Breast epithelium (tissue), 4 donors: ENCODE results near the gene LHFPL2. TPM values are rescaled to one million over a fixed set of nuclear protein-coding genes. Genes with fewer than 3 reads are reported as not detected.
A peak's percentile ranks its signal among the peaks of the same experiment; 100 is the strongest.

ENCODE experiments used
- DNase-seq, 2 donors: peaks; one replicate each; pipeline ENCODE4 v3.0.0-alpha.2; 2019; ENCODE audit warnings: low spot score in 2 of 2
- H3K27ac ChIP-seq, 2 donors: fragments of 200-600 bp; sonication (generic) in 1 of 2; one replicate each; pipeline ENCODE4 v1.5.1; 2016 to 2019; ENCODE audit warnings: mild to moderate bottlenecking in 1 of 2
- H3K27me3 ChIP-seq, 2 donors: fragments of 200-600 bp; sonication (generic) in 1 of 2; one replicate each; pipeline versions ENCODE4 v1.5.1 to v1.6.0; 2017 to 2019; ENCODE audit warnings: control low read depth in 1 of 2, mild to moderate bottlenecking in 1 of 2
- H3K36me3 ChIP-seq: fragments of 200-600 bp; one replicate; pipeline ENCODE4 v1.5.1; 2019
- H3K4me1 ChIP-seq, 2 donors: fragments of 200-600 bp; sonication (generic); one replicate each; pipeline ENCODE4 v1.5.1; 2016 to 2019; ENCODE audit warnings: control low read depth in 1 of 2
- H3K4me3 ChIP-seq, 3 donors: fragments of 200-600 bp; sonication (generic); 1 replicate in 2 of 3; 2 replicates in 1 of 3; pipeline ENCODE4 v1.5.1; 2016 to 2019; ENCODE audit warnings: mild to moderate bottlenecking in 3 of 3, moderate library complexity in 2 of 3
- H3K9me3 ChIP-seq, 2 donors: fragments of 200-600 bp; sonication (generic) in 1 of 2; one replicate each; pipeline ENCODE4 v1.5.1; 2016 to 2019; ENCODE audit warnings: control low read depth in 1 of 2
- CTCF ChIP-seq, 3 donors: fragments of 450-650 bp; IDR thresholded peaks; one replicate each; pipeline ENCODE4 v1.5.1; 2016 to 2017; ENCODE audit warnings: antibody characterized with exemption in 3 of 3, mild to moderate bottlenecking in 3 of 3, moderate library complexity in 3 of 3
- POLR2A ChIP-seq: fragments of 450-650 bp; IDR thresholded peaks from one replicate; pipeline ENCODE4 v1.6.1; 2016; ENCODE audit warnings: antibody characterized with exemption, mild to moderate bottlenecking, moderate library complexity
- POLR2AphosphoS5 ChIP-seq, 3 donors: sonication (generic); formaldehyde crosslinking; IDR thresholded peaks; one replicate each; pipeline ENCODE4 v1.6.1; 2017; ENCODE audit warnings: antibody characterized with exemption in 3 of 3
- intact Hi-C: fragments of 100-400 bp; cut with DNase I; formaldehyde crosslinking; loops from one replicate; pipeline ENCODE4 v1.15.1; 2023; ENCODE audit warnings: low total_unique reads
- total RNA-seq, 3 donors: library from RNA; depleted of rRNA; stranded (reverse); fragments of >200 nt; gene quantifications; one replicate each; pipeline ENCODE4 v1.1.0, GENCODE V29; 2016

LHFPL2 gene
- total RNA-seq, 3 donors from 2014 or later: 36.8 to 61.8 (median 41.3) TPM

- Histone ChIP-seq H3K9me3 (no peaks in the 10 kb centered on the region), H3K4me1 (peaks cover 0 to 8% of the 10 kb centered on the region in 2 donors), H3K27me3 (no peaks in the 10 kb centered on the region), H3K36me3 (no peaks in the 10 kb centered on the region), H3K4me3 (no peak overlapping the region), H3K27ac (peak overlapping the region in 1 of 2 donors; percentile 57)
- no peak for DNase-seq
- TF ChIP-seq POLR2AphosphoS5 (IDR thresholded peaks at IDR 0.05) (no peak), CTCF (IDR thresholded peaks at IDR 0.05) (no peak), POLR2A (no peak)
- intact Hi-C loops: no loop called here
Observed at GRCh38 chr5:78587081-78587774, 61.3 kb downstream of the LHFPL2 start.

GRCh38 chr5:78586251-78586650 lies 62.3 kb downstream of the LHFPL2 start:
- Histone ChIP-seq H3K27ac (peak overlapping the region; percentile 18 to 76), H3K4me1 (no peaks in the 10 kb centered on the region), H3K9me3 (no peaks in the 10 kb centered on the region), H3K36me3 (no peaks in the 10 kb centered on the region), H3K27me3 (no peaks in the 10 kb centered on the region), H3K4me3 (no peak overlapping the region)
- TF ChIP-seq POLR2AphosphoS5 (IDR thresholded peaks at IDR 0.05) (no peak), CTCF (IDR thresholded peaks at IDR 0.05) (no peak), POLR2A (no peak)
- peak in 1 of 2 donors; percentile 17 for DNase-seq
- intact Hi-C loops: no loop called here

- Histone ChIP-seq H3K36me3 (no peaks in the 10 kb centered on the region), H3K9me3 (no peaks in the 10 kb centered on the region), H3K4me1 (peaks cover 7 to 34% of the 10 kb centered on the region in 2 donors), H3K27me3 (no peaks in the 10 kb centered on the region), H3K27ac (peak overlapping the region; percentile 80 to 86), H3K4me3 (no peak overlapping the region)
- intact Hi-C loops: no loop called here
- DNase-seq: no peak
- TF ChIP-seq POLR2AphosphoS5 (IDR thresholded peaks at IDR 0.05) (no peak), CTCF (IDR thresholded peaks at IDR 0.05) (no peak), POLR2A (no peak)
Observed at GRCh38 chr5:78578015-78578414, 70.6 kb downstream of the LHFPL2 start.

- no peaks in the 10 kb centered on the region for H3K27me3 ChIP-seq
- H3K36me3 ChIP-seq: no peaks in the 10 kb centered on the region
- TF ChIP-seq POLR2AphosphoS5 (IDR thresholded peaks at IDR 0.05) (no peak), CTCF (IDR thresholded peaks at IDR 0.05) (no peak), POLR2A (no peak)
- no peak for DNase-seq
- H3K4me1 ChIP-seq: peaks cover 7 to 40% of the 10 kb centered on the region in 2 donors
- intact Hi-C loops: no loop called here
- no peaks in the 10 kb centered on the region for H3K9me3 ChIP-seq
- no peak overlapping the region for H3K4me3 ChIP-seq
- H3K27ac ChIP-seq: peak overlapping the region; percentile 80 to 86
Observed at GRCh38 chr5:78577071-78577807, 71.3 kb downstream of the LHFPL2 start.

GRCh38 chr5:78576376-78576775 lies 72.2 kb downstream of the LHFPL2 start:
- Histone ChIP-seq H3K36me3 (no peaks in the 10 kb centered on the region), H3K27ac (peak overlapping the region; percentile 80 to 86), H3K27me3 (no peaks in the 10 kb centered on the region), H3K9me3 (no peaks in the 10 kb centered on the region), H3K4me3 (no peak overlapping the region), H3K4me1 (peaks cover 7 to 40% of the 10 kb centered on the region in 2 donors)
- no peak for DNase-seq
- intact Hi-C loops: no loop called here
- no peak for TF ChIP-seq POLR2AphosphoS5 (IDR thresholded peaks at IDR 0.05)
- no peak for TF ChIP-seq CTCF (IDR thresholded peaks at IDR 0.05)
- no peak for TF ChIP-seq POLR2A
